Adipocyte (in vitro differentiated cells): Measurements from ENCODE around the gene DNAH14.
A peak's percentile ranks its signal among the peaks of the same experiment; 100 is the strongest.
"Not testable (repeated sequence)": the region's sequence is repeated elsewhere in the genome, so short reads cannot be mapped to it uniquely, and the experiment has no call there.

ENCODE experiments used
- DNase-seq: peaks from one replicate; pipeline ENCODE4 v3.0.0-alpha.2; 2015; ENCODE audit warnings: low read depth
- H3K27me3 ChIP-seq: replicated peaks from 2 replicates; pipeline ENCODE4 v1.7.0; 2013; ENCODE audit warnings: mild to moderate bottlenecking, low read length, moderate library complexity; ENCODE audit not compliant: control insufficient read depth, insufficient read depth
- H3K36me3 ChIP-seq: 2 replicates; pipeline ENCODE4 v1.7.0; 2013; ENCODE audit warnings: low read length, mild to moderate bottlenecking, moderate library complexity; ENCODE audit not compliant: control insufficient read depth, insufficient read depth, severe bottlenecking
- H3K4me1 ChIP-seq: 2 replicates; pipeline ENCODE4 v1.7.0; 2013; ENCODE audit warnings: mild to moderate bottlenecking, low read length, moderate library complexity; ENCODE audit not compliant: control insufficient read depth, insufficient read depth
- H3K4me3 ChIP-seq: 2 replicates; pipeline ENCODE4 v1.7.0; 2013; ENCODE audit warnings: mild to moderate bottlenecking, low read length, moderate library complexity
- H3K9ac ChIP-seq: 2 replicates; pipeline ENCODE4 v1.7.0; 2013; ENCODE audit warnings: mild to moderate bottlenecking, low read length, moderate library complexity
- H3K9me3 ChIP-seq: 2 replicates; pipeline ENCODE4 v1.7.0; 2013; ENCODE audit warnings: mild to moderate bottlenecking, low read length, moderate library complexity; ENCODE audit not compliant: control insufficient read depth

DNAH14 gene

DNA sequence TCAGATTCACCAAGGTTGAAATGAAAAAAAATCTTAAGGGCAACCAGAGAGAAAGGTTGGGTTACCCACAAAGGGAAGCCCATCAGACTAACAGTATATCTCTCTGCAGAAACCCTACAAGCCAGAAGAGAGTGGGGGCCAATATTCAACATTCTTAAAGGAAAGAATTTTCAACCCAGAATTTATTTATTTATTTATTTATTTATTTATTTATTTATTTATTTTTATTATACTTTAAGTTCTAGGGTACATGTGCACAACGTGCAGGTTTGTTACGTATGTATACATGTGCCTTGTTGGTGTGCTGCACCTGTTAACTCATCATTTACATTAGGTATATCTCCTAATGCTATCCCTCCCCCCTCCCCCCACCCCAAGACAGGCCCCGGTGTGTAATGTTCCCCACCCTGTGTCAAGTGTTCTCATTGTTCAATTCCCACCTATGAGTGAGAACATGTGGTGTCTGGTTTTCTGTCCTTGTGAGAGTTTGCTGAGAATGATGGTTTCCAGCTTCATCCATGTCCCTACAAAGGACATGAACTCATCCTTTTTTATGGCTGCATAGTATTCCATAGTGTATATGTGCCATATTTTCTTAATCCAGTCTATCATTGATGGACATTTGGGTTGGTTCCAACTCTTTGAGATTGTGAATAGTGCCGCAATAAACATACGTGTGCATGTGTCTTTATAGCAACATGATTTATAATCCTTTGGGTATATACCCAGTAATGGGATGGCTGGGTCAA lies 282.4 kb downstream of the DNAH14 start:
- not testable (repeated sequence) for H3K9ac ChIP-seq, H3K27me3 ChIP-seq, H3K4me3 ChIP-seq, DNase-seq, H3K4me1 ChIP-seq, H3K36me3 ChIP-seq
- H3K9me3 ChIP-seq, result peaks cover 12% of the 10 kb centered on the region

DNA sequence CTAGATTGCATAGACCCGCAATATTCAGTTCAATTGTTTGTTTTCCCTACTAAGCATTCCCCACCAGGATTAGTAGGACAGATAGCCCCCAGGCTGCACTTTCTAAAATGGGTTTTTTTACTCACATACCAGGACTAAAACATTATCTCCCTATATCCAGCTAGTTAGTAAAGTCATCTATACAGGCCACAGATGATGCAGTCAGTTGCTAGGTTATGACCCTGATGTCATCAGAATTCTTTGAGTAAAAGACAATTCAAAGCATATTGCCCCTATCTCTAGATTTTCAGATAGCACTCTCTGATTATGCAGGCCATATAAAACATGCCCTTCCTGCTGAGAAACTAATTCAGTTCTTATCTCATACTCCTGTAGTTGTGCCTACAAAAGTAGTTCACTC lies 294.8 kb downstream of the DNAH14 start:
- H3K27me3 ChIP-seq, result no peaks in the 10 kb centered on the region
- H3K9me3 ChIP-seq, result peaks cover 4% of the 10 kb centered on the region
- H3K4me3 ChIP-seq, result no peak overlapping the region
- H3K4me1 ChIP-seq, result no peaks in the 10 kb centered on the region
- DNase-seq, result no peak
- no peak overlapping the region for H3K9ac ChIP-seq
- H3K36me3 ChIP-seq, result no peaks in the 10 kb centered on the region

DNA sequence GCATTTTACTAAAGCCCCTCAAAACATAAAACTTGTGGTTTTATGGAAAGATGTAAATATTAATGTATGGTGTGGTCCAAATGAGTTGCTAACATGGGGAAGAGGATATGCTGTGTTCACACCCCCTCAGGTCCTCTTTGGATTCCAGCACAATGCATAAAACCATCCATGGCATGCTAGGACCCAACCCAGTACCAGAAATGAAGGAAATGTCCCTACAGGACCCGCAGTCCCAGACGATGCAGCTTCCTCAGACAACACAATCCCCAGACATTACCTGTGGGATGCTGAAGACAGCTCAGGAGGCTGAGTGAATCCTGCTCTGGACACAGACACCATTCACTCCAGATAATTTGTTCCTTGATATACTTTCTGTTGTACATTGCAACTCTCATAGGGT lies 296.2 kb downstream of the DNAH14 start:
- DNase-seq, result no peak
- no peaks in the 10 kb centered on the region for H3K4me1 ChIP-seq
- no peaks in the 10 kb centered on the region for H3K36me3 ChIP-seq
- H3K27me3 ChIP-seq, result no peaks in the 10 kb centered on the region
- H3K9ac ChIP-seq, result no peak overlapping the region
- no peak overlapping the region for H3K4me3 ChIP-seq
- peaks cover 4% of the 10 kb centered on the region for H3K9me3 ChIP-seq

DNA sequence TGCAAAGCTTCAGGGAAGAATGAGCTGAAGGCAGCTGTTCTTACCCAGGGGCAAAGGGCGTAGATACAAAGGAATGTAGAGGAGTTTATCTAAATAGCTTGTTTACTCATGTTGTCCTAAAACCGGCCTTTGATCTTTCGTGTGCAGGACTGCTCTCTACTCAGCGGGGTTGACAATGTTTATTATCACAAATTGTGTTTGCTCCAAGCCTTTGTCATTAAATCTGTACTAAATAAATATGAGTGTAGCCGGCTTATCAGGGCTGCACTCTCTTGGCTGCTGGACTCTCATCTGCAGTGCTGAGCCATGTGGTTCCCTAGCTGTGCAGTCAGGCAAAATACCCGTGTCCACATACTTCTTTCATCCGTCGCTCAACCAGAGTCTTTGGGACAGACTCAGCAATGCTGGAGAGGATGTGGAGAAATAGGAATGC lies 299.4 kb downstream of the DNAH14 start:
- Histone ChIP-seq H3K36me3 (no peaks in the 10 kb centered on the region), H3K4me3 (no peak overlapping the region), H3K27me3 (no peaks in the 10 kb centered on the region), H3K9me3 (no peaks in the 10 kb centered on the region), H3K9ac (no peak overlapping the region), H3K4me1 (no peaks in the 10 kb centered on the region)
- DNase-seq, result no peak

DNA sequence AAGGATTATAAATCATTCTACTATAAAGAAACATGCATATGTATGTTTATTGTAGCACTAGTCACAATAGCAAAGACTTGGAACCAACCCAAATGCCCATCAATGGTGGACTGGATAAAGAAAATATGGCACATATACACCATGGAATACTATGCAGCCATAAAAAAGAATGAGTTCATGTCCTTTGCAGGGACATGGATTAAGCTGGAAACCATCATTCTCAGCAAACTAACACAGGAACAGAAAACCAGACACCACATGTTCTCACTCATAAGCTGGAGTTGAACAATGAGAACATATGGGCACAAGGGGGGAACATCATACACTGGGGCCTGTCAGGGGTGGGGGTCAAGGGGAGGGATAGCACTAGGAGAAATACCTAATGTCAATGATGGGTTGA lies 300.0 kb downstream of the DNAH14 start:
- H3K9ac ChIP-seq, H3K27me3 ChIP-seq, H3K36me3 ChIP-seq, H3K9me3 ChIP-seq, H3K4me1 ChIP-seq, H3K4me3 ChIP-seq, DNase-seq: not testable (repeated sequence)

DNA sequence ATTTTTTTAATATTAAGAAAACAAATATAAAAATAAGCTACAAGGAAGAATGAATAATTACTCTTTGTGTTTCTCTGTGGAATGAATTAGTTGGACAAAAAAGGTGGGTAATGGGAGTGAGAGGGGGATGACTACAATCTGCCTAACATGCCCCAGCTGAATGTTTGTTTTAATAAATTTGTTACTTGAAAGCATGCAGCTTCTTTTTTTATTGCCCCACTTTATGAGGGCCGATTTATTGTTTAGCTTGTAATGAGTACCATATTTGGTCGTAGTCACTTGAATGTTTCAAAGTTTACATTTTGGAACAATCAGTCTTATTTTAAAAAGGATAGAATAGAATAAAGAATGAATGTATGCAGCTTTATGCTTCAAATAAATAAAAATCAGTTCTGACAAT lies 301.0 kb downstream of the DNAH14 start:
- H3K36me3 ChIP-seq, result no peaks in the 10 kb centered on the region
- H3K4me3 ChIP-seq, result no peak overlapping the region
- no peaks in the 10 kb centered on the region for H3K4me1 ChIP-seq
- H3K9ac ChIP-seq, result no peak overlapping the region
- no peaks in the 10 kb centered on the region for H3K27me3 ChIP-seq
- H3K9me3 ChIP-seq, result no peaks in the 10 kb centered on the region
- DNase-seq, result no peak

DNA sequence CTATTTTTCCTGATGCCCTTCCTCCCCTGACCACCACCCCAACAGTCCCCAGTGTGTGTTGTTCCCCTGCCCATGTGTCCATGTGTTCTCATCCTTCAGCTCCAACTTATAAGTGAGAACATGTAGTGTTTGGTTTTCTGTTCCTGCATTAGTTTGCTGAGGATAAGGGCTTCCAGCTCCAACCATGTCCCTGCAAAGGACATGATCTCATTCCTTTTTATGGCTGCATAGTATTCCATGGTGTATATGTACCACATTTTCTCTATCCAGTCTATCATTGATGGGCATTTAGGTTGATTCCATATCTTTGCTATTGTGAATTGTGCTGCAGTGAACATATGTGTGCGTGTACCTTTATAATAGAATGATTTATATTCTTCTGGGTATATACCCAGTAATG lies 303.5 kb downstream of the DNAH14 start:
- not testable (repeated sequence) for H3K4me1 ChIP-seq, DNase-seq, H3K27me3 ChIP-seq, H3K9ac ChIP-seq, H3K36me3 ChIP-seq, H3K4me3 ChIP-seq
- peaks cover 17% of the 10 kb centered on the region for H3K9me3 ChIP-seq

DNA sequence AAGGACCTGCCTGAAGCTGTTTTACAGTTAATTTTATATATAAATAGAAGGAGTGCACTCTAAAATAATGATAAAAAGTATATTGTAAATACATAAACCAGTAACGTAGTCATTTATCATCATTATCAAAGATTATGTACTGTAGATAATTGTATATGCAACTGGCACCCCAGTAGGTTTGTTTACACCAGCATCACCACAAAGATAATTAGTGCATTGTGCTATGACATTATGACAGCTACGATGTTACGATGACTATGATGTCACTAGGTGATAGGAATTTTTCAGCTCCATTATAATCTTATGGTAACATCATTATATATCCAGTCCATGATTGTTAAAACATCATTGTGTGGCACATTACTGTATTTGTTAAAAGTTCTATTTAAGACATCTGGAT lies 313.1 kb downstream of the DNAH14 start:
- H3K4me3 ChIP-seq, result no peak overlapping the region
- H3K4me1 ChIP-seq, result no peaks in the 10 kb centered on the region
- no peak for DNase-seq

DNA sequence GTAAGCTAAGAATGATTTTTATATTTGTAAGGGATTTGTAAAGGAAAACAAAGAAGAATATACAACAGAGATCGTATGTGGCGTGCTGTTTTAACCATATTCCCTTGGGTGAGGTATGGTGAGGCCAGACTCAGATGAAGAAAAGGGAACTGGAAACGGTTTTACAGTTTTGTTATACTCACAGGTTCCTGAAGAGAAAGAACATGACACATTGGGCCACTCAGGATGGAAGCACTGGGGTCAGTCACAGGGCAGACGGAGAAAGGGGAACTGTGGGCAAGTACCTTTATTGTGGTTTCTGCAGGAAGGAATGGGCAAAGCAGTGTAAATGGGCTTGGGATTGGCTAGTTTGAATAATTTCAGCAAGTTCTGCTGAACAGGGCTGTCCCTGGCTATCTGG lies 321.0 kb downstream of the DNAH14 start:
- no peak overlapping the region for H3K9ac ChIP-seq
- peaks cover 6% of the 10 kb centered on the region for H3K9me3 ChIP-seq
- no peak overlapping the region for H3K4me3 ChIP-seq
- no peaks in the 10 kb centered on the region for H3K27me3 ChIP-seq
- H3K4me1 ChIP-seq, result no peaks in the 10 kb centered on the region
- no peaks in the 10 kb centered on the region for H3K36me3 ChIP-seq
- DNase-seq, result no peak

More for the DNA sequence above, 313.1 kb downstream of the DNAH14 start:
- no peaks in the 10 kb centered on the region for H3K27me3 ChIP-seq
- H3K9me3 ChIP-seq, result peaks cover under 1% of the 10 kb centered on the region
- no peak overlapping the region for H3K9ac ChIP-seq
- H3K36me3 ChIP-seq, result no peaks in the 10 kb centered on the region

DNA sequence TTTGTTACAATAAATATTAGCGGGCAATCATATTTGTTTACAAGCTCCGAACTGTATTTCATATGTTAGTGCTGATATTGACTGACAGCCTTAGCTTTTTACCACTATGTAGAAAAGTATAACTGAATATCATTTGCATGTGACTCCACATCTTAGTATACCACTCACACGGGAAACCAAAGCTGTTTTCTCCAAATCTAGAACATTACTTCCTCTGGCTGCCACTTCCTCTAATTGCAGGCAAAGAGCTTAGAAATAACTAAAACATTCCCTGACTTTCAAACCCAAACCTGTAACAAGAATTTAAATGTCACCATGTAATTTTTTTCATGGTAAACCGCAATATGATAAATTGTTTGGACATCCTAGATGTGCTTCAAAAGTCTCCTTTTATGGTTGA lies 323.7 kb downstream of the DNAH14 start:
- Histone ChIP-seq H3K4me1 (no peaks in the 10 kb centered on the region), H3K36me3 (no peaks in the 10 kb centered on the region), H3K4me3 (no peak overlapping the region), H3K9me3 (peaks cover 7% of the 10 kb centered on the region), H3K27me3 (no peaks in the 10 kb centered on the region), H3K9ac (no peak overlapping the region)
- no peak for DNase-seq

DNA sequence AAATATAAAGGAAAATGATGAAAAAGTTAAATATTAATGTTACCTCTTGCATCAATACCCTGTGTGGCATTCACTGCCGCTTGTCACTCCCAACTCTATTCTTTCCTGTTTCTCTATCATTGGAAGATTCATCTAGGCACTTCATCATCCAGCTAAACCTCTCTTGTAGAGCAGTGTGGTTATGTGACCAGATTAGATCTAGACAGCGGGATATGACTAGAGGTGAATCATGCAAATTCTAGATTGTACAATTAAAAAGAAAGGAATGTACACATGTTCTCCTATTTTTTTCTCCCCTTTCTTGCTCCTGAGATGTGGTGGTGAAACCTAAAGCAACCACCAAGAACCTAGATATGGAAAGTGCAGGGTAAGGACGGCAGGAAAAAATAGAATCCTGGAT lies 324.3 kb downstream of the DNAH14 start:
- DNase-seq, result peak; percentile 7
- Histone ChIP-seq H3K9ac (no peak overlapping the region), H3K36me3 (no peaks in the 10 kb centered on the region), H3K4me3 (no peak overlapping the region), H3K27me3 (no peaks in the 10 kb centered on the region), H3K4me1 (no peaks in the 10 kb centered on the region), H3K9me3 (peaks cover 7% of the 10 kb centered on the region)

DNA sequence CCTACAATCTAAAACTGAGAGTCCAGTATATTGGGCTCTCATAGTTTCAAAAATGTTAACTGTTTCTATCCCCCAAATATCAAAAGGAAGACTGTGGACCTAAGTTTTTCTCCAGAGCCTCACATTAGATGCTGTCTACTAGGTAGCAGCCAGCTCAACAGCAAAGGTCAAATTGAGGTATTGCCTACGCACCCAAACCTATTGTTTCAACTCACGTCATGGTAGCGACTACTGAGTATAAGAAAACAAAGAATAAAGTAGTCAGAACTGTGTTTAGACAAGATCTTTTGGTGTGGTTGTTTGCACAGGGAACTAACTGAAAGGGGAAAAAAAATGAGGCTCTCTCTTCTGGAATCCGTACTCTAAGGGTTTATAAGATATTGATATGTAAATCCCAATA lies 325.2 kb downstream of the DNAH14 start:
- Histone ChIP-seq H3K9me3 (peaks cover 7% of the 10 kb centered on the region), H3K27me3 (no peaks in the 10 kb centered on the region), H3K9ac (no peak overlapping the region), H3K36me3 (no peaks in the 10 kb centered on the region), H3K4me3 (no peak overlapping the region), H3K4me1 (no peaks in the 10 kb centered on the region)
- DNase-seq, result no peak
